ENCODE measurements around the gene TIMM17A.

DNA sequence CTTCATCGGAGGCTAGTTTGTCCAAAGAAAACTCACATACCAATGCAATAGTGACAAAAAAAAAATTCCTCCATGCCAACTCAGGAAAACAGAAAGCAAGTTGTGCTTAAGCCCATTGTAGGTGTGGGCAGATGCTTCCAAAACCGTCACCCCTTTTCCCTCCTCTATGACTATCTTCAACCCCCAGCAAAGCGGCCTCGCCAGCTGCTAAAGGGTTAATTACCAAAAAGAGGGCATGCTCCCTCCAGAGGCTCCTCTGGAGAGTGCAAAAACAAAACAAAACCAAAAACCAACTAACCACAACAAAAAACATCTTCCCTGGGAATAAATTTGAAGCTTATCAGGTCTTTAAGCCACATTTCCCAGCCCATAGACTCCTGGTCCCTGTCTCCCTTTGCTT, 10.1 kb upstream of the TIMM17A start:
- TF ChIP-seq, protein P1, sequence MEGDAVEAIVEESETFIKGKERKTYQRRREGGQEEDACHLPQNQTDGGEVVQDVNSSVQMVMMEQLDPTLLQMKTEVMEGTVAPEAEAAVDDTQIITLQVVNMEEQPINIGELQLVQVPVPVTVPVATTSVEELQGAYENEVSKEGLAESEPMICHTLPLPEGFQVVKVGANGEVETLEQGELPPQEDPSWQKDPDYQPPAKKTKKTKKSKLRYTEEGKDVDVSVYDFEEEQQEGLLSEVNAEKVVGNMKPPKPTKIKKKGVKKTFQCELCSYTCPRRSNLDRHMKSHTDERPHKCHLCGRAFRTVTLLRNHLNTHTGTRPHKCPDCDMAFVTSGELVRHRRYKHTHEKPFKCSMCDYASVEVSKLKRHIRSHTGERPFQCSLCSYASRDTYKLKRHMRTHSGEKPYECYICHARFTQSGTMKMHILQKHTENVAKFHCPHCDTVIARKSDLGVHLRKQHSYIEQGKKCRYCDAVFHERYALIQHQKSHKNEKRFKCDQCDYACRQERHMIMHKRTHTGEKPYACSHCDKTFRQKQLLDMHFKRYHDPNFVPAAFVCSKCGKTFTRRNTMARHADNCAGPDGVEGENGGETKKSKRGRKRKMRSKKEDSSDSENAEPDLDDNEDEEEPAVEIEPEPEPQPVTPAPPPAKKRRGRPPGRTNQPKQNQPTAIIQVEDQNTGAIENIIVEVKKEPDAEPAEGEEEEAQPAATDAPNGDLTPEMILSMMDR (IDR thresholded peaks at IDR 0.05; ENCODE audit: insufficient read depth, low read length): no peak
- TF ChIP-seq POLR2AphosphoS5 (IDR thresholded peaks at IDR 0.05; ENCODE audit: low read depth): no peak
- TF ChIP-seq REST (IDR thresholded peaks at IDR 0.05; ENCODE audit: insufficient replicate concordance, low read depth): no peak
- no peak for TF ChIP-seq SPI1 (IDR thresholded peaks at IDR 0.05; ENCODE audit: borderline replicate concordance, low read depth)

Measured in HL-60 (cell line).